CD4-positive, alpha-beta T cell treated with Interleukin-4 for 1 hour (primary cell): ENCODE results near the gene IFNAR1.

Source experiments
- DNase-seq, 2 donors: peaks; one replicate each; pipeline ENCODE4 v3.0.0-alpha.2; 2020 to 2022

IFNAR1 gene

DNA sequence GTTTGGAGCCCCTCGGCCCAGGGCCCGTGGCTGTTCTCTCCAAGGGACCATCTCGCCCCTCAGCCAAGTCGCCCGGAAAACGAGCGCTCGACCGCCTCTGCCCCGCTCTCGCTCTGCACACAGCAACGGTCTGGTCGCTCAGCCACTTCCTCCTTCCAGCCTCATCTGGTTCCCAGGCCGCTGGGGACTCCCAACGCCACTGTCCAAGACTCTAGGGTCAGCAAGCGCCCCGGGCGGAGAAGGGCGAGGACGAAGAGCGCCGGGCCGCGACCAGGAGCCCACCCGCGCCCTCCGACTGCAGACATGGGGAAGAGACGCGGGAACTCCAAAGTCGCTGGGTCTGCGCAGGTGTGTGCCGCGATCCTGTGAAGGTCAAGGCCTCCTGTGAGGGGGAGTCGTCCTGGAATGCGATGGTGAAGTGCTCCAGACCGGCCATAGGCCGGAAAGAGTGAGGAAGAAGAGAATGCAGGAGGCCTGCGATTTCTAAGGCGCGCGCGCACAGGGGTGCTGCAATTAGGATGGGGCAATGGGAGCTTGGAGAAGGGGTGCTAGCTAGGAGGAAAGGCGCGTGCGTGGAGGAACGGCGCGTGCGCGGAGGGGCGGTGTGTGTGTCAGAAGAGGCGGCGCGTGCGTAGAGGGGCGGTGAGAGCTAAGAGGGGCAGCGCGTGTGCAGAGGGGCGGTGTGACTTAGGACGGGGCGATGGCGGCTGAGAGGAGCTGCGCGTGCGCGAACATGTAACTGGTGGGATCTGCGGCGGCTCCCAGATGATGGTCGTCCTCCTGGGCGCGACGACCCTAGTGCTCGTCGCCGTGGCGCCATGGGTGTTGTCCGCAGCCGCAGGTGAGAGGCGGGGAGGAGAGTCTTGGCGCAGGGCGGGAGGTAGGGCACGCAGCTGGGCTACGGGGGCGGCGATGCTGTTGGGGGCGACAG, at the start of gene IFNAR1:
Gene IFNAR1, plus strand, starts transcription at position 680 of the 931 bp plus-strand sequence. Its CDS starts 86 bp downstream, at position 766.
- DNase-seq = peak; percentile 97 to 99

DNA sequence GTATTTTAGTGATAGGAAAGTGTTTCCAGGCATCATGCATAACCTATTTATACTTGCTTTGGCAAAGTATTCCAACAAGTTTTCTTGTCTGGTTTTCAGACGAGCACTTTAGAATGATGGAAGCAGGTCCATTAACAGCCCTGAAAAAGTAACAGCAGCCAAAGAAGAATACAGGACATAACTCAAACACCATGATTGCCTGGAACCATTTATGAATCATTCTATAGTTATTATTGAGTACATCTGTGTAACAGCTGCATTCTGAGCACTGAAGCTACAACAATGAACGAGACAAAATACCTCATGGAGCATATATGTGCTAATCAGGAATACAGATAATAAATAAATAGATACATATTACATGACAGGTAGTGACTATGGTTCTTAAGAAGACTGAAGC, 46.0 kb upstream of the IFNAR1 start:
- no peak for DNase-seq

DNA sequence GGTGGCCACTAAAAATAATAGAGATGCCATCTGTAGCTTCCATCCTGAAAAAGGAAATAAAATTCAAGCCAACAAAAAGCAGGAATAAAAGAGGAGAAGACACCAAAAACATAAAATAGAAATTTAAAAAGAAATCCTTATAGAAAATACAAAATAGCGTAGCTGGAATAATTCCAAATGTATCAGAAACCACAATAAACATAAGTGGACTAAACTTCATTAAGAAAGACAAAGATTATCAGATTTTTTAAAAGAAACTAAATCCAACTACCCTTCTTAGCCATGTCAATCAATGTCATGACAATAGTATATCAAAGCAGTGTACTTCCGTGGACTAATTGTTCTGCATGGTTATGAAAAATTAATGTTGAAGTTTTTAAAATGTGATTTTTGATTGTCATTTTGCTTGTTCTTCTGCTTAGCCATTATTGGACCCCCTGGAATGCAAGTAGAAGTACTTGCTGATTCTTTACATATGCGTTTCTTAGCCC, 45.4 kb upstream of the IFNAR1 start:
- no peak for DNase-seq

DNA sequence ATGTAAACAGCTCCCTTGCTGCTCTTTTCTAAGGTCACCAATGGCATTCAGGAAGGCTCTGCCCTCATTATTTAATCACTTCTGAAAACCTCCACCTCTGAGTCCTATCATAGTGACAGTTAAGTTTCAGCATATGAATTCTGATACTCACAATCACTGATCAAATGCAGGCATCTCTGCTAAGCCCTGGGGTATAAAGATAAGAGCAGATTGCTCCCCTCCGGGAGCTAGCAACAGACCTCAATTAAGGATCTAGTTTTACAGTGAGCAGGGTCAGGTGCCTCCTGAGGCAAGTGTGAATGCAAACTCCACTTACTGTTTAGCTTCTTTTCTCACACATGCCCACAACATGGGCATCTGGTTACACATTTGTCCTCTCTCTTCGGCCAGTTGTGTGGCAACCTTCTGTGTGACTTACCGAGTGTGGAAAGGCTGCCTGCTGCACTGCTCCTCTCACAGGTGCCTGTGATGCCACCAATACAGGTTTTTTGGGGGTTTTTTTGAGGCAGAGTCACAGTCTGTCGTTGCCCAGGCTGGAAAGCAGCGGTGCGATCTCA, 43.6 kb upstream of the IFNAR1 start:
- DNase-seq = no peak

DNA sequence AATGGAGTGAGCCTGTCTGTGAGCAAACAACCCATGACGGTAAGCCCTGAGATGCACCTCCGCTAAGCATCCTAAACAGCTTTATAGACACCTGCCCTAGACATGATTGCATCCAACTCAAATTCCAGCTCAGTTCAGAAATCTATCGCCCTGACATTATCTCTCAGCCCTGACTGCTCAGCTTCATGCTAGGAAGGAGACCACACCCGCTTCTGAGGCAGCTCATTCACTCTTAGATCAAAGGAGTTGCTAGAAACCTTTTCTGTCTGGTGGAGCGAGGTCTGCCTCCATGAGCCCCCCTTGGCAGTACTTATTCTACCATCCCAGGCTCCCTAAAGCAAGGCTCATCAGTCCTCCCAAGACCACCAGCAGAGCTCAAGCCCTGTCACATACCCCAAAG, 41.6 kb upstream of the IFNAR1 start:
- DNase-seq = no peak

DNA sequence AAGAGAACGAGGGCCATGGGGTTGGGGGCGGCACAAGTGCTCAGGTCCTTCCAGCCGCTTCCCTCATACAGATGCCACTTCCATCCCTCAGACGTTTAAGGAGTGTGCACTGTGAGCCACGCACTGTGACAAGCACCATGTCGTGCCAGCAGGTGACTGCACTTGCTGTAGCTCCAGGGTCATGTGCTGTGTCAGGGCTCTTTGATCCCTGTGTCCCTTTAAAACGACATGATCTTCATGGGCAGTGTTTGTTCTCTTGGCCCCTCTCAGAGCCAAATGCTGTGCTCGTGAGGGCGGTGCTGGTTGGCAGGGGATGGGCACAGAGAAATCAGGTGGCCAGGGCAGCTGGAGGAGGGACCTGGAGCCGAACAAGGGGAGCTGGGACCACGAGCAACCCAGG, 38.7 kb upstream of the IFNAR1 start:
- DNase-seq = no peak

DNA sequence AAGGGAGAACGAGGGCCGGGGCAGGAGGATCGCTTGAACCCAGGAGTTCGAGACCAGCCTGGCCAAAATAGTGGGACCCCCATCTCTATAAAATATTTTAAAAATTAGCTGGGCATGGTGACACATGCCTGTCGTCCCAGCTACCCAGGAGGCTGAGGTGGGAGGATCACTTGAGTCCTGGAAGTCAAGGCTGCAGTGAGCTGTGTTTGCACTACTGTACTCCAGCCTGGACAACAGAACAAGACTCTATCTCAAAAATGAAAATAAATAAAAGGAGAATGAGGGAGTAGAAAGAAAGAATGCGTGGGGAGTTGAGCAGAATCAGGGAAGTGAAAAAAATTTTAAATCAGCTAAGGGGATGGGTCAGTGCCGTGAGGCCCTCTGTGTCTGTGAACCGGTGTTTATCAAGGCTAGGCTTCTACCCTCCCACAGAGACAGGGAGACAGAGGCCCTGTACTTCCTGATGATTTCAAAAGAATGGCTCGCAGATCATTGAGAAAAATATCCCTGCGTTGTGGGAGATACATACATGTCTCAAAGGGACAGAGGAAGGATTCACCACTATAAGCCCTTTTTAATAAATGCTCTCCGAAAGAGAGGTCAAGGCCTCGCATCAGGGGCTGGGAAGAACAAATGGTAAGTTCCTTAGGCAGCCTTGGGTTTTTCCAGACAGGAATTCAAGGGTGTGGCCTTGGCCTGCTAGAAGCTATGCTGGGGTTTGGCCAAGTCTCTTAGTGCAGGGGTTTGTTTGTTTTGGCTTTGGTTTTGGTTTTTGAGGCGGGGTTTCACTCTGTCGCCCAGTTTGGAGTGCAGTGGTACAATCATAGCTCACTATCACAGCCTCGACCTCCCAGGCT, 37.9 kb upstream of the IFNAR1 start:
- no peak for DNase-seq

DNA sequence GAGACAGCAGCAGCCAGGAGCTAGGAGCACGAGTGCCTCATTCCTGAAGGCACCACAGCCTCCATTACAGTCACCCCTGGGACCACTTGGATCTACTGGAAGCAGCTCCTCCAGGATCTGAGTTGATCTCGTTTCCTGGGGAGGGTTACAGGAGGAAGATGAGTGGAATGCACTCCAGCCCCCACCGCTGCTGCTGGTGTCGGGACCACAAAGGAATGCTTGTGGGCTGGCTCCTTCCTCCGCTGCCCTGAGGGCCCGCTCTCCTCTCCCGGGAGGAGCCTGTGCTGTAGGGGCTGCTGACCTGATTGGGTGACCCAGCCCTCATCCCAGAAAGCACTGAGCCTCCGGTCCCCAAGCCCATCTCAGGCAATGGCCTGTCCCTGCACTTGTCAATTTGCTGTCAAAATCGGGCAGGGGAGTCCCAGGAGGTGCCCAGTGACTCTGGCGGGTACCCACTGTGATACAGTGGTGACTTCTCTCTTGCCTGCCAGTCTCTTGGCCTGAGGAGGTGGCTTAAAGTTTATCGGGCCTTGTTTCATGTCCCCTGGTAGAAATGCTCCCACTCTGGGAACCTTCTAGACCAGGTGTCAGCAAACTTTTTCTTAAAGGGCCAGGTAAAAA, 35.5 kb upstream of the IFNAR1 start:
- DNase-seq = no peak

DNA sequence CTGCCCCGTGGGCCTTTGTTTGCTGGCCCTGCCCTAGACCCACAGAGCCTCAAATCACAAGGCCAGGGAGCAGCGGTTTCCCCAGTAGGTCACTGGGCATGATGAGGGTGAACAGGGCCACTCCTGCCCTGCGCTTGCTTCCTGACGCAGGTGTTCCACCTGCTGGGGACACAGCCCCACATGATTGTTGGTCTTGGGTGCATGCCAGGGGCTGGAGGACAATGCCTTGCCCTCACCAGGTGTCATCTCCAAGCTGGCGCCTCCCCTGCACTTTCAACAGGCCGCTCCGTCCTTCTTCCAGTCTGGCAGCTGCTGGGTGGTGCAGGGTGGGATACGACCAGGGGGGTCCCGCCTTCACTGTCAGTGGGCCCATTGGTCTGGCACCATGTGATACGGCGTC, 34.3 kb upstream of the IFNAR1 start:
- no peak for DNase-seq

DNA sequence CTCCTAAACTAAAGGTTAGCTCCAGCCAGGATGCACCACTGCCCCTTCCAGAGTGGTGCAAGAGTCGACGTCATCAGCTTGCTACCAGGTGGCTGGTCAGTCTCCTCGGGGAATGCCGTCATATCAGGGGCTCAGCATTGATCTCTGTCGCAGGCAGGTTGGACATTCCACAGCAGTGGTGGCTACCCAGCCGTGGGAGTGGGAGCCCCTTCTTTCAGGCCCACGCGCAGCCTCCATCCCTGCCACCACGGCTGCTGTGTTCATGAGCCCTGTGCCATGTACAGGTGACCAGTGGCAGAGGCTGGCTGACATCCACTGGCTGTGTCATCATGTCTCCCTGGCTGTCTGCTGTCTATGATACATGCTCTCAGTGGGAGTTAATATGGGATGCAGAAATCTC, 33.1 kb upstream of the IFNAR1 start:
- DNase-seq = no peak

DNA sequence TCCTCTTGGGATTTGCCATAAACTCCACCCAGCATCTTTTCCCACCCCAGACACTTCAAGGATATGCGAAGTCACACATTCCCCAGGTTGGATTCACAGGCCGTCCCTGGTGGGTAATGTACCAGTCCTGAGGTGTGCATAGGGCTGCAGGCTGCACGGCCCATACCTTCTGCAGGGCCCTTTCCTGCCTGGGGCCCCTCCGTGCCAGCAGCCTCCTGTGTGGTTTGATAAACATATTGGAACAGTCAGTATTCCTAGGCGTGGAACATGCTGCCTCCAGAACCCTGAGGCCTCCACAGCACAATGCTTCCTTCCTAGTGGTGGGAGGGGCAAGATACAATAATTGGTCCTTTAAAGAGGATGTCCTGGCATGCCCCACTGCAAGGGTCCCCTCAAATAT, 32.0 kb upstream of the IFNAR1 start:
- no peak for DNase-seq

DNA sequence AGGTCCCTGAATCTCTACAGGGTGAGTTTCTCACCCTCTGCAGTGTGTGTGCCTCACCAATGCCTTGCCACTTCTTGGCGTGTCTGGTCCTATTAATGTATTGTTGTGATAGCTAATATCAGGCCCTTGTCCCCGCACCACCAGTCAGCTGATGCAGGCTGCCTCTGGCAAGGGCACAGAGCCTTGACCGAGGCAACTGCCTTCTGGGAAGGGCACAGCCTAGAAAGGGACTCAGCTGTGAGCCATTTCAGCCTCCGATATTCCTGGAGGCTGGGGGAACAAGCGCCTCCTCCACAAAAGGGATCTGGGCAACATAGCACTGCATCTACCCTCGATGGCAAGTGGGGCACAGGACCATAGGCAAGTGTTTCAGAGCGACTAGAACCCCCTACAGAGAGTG, 31.6 kb upstream of the IFNAR1 start:
- no peak for DNase-seq

DNA sequence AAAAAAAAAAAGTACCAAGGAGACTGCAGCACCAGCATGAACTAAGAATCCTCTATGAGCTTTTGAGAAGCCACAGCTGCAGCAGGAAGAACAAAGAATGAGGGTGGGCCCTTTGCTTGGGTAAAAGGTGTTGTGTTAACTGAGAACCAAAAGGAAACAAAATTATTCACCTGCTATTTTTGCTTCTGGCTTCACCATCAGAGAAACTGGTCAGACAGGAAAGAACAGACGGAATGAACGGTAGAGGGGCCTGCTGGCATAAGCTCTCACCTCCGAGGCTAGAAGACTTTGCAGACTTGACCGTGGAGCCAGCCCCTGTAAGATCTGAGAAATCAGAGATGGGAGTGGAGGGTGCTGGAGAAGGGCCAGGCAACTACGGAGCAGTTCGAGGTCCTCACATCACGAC, 31.0 kb upstream of the IFNAR1 start:
- DNase-seq = peak in 1 of 2 donors; percentile 24

DNA sequence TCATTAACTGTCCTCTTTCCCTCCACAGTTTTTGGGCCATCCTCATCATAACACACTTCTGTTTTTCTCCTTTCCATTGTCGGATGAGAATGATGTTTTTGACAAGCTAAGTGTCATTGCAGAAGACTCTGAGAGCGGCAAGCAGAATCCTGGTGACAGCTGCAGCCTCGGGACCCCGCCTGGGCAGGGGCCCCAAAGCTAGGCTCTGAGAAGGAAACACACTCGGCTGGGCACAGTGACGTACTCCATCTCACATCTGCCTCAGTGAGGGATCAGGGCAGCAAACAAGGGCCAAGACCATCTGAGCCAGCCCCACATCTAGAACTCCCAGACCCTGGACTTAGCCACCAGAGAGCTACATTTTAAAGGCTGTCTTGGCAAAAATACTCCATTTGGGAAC, 28.6 kb upstream of the IFNAR1 start:
- DNase-seq = peak in 1 of 2 donors; percentile 70

DNA sequence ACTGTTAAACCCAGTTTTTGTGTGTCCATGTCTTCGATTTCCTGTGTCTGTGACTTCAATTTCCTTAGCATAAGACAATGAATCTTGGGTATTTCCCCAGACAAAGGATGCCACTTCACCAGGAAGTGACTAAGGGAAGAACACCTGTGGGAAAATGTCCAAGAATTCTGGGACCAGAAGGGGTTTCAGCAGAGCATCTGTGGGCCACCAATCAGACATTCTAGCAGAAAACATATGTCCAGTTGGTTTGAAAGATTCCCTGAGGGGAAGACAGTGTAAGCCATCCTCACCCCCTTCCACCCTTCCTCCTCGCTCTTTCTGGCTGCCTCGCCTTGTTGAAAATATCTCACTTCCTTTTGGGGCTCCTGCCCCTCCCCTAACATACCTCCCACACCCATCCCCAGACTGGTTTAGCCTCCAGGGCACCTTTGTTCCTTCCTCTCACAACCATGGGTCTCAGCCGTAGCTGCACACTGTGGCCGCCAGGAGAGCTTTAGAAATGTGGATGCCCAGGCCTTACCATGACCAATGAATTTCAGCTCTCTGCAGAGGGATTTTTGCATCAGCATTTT, 25.5 kb upstream of the IFNAR1 start:
- peak; percentile 53 to 68 for DNase-seq

DNA sequence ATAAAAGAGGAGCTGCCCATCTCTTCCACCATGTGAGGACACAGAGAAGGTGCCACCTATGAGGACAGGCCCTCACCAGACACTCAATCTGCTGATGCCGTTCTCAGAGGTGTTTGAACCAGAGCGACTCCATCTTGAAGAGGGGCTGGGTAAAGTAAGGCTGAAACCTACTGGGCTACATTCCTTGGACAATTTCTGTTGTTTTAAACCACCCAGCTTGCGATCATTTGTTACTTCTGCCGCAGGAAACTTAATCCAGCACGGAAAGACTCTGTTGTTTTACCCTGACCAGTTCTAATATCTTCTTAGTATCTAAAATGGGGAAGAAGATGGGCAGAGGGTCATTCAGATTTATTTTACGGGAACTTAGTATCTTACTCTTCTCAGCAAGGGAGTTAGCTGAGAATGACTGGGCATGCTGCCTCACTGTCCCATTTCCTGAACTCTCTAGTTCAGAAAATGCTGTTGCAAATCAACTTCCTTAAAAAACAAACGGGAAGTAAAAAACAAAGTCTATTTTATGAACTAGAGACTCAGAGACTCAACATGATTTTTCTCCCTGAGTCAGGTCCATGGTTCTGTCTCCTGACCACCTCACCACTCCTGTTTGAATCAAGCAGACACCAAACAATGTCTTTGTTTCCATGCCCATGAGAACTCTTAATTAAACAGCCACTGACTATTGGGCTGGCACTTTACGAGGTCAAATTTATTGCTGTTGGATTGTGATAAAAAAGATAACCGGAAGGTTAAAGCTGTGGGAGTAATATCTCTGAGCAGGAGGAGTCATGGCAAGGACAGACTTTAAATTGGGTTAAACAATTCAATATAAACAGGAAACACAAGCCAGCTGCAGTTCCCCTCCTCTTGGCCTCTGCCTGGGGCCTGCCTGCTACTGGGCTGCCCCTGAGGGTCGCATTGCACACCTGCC, 23.8 kb upstream of the IFNAR1 start:
- peak; percentile 13 to 67 for DNase-seq

DNA sequence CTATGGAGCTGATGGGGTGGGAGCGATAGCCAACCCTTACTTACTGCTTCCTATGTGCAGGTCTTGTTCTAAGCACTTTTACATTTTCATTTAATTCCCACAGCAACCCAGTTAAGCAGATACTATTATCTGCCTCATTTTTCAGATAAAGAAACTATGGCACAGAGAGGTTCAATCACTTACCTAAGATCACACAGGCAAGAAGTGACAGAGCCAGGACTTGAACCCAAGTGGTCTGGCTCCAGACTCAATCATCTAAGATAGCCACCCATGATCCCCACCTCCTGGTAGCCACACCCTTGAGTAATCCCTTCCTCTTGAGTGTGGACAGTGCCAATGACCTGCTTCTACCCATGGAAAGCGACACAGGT, 23.2 kb upstream of the IFNAR1 start:
- no peak for DNase-seq

DNA sequence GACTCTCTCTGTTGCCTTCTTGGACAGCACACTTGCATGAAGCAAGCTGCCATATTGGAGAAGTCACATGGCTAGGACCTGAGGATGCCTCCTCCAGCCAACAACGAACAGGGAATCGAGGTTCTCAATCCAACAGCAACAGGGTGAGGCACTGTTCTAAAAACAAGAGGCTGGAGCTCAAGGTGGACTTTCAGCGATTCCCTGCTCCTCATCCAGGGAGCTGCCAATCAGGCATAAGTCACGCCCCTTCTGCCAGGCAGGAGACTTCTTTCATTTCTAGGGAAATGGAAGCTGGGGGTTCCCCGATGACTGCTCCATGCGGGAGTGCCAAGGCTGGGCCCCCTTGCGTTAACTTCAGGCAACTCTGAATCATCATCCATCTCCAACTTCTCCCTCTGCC, 22.7 kb upstream of the IFNAR1 start:
- peak in 1 of 2 donors; percentile 47 for DNase-seq

DNA sequence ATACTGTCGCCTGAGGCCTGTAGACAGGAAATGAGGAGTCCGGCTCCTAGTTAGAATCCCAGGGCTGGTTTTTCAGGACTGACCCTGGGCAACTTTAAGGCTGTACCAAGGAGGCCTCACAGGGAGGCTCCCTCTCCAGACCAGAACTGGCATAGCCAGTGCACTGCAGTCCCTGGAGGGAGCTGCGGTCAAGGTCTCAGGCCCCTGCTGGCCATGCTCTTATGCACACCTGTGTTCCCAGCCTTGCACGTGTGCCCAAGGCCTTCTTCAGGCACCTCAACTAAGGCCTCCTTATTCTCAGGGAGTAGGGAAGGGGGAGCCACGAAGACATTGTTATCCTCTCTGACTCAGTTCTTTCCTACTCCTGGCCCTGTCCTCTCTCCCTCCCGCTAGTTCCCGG, 22.0 kb upstream of the IFNAR1 start:
- no peak for DNase-seq

DNA sequence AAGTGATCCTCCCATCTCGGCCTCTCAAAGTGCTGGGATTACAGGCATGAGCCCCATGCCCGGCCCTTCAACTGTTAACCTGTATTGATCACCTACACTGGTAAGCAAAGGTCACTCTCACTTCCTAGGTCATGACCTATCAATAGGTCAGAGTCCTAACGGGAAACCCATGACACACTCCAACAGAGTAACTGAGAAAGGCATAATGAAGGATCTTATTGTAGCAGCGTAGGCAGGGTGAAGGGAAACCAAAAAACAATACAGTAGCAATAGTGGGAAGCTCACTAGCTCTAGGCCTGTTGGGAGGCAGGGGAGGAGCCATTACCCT, 19.5 kb upstream of the IFNAR1 start:
- DNase-seq = no peak

DNA sequence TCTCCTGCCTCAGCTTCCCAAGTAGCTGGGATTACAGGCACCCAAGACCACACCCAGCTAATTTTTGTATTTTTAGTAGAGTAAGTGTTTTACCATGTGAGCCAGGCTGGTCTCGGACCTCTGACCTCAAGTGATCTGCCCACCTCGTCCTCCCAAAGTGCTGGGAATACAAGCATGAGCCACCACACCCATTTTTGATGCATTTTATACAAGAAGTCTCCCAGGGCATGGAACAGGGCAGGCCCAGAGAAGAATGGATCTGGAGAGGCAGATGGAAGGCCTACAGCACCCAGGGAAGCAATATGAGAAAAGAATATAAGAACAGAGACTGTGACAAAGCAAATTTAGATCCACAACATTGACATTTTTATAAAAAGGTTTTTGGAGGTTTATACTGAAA, 18.8 kb upstream of the IFNAR1 start:
- no peak for DNase-seq
